ENCODE measurements around the gene SPAG4.

DNA sequence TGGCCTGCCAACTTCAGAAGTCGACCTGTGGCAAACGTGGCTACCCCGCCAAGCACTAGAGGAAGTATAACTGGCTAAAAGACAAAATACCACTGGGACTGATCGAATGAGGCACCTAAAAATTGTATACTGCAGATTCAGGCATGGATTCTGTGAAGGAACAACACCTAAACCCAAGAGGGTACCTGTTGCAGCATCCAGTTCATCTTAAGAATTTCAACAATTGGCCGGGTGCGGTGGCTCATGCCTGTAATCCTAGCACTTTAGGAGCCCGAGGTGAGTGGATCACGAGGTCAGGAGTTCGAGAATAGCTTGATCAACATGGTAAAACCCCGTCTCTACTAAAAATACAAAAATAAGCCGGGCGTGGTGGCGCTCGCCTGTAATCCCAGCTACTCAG, 27.2 kb upstream of the SPAG4 start:
- TF ChIP-seq POLR2A (IDR thresholded peaks at IDR 0.05): no peak
- TF ChIP-seq, protein P1, sequence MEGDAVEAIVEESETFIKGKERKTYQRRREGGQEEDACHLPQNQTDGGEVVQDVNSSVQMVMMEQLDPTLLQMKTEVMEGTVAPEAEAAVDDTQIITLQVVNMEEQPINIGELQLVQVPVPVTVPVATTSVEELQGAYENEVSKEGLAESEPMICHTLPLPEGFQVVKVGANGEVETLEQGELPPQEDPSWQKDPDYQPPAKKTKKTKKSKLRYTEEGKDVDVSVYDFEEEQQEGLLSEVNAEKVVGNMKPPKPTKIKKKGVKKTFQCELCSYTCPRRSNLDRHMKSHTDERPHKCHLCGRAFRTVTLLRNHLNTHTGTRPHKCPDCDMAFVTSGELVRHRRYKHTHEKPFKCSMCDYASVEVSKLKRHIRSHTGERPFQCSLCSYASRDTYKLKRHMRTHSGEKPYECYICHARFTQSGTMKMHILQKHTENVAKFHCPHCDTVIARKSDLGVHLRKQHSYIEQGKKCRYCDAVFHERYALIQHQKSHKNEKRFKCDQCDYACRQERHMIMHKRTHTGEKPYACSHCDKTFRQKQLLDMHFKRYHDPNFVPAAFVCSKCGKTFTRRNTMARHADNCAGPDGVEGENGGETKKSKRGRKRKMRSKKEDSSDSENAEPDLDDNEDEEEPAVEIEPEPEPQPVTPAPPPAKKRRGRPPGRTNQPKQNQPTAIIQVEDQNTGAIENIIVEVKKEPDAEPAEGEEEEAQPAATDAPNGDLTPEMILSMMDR (IDR thresholded peaks at IDR 0.05): no peak
